Measurements from ENCODE around the gene TRIM33. TPM values are rescaled to one million over a fixed set of nuclear protein-coding genes. Genes with fewer than 3 reads are reported as not detected.
A peak's percentile ranks its signal among the peaks of the same experiment; 100 is the strongest.

The TRIM33 gene
- total RNA-seq, 1 experiment from 2014 or later, result 41.2 TPM

DNA sequence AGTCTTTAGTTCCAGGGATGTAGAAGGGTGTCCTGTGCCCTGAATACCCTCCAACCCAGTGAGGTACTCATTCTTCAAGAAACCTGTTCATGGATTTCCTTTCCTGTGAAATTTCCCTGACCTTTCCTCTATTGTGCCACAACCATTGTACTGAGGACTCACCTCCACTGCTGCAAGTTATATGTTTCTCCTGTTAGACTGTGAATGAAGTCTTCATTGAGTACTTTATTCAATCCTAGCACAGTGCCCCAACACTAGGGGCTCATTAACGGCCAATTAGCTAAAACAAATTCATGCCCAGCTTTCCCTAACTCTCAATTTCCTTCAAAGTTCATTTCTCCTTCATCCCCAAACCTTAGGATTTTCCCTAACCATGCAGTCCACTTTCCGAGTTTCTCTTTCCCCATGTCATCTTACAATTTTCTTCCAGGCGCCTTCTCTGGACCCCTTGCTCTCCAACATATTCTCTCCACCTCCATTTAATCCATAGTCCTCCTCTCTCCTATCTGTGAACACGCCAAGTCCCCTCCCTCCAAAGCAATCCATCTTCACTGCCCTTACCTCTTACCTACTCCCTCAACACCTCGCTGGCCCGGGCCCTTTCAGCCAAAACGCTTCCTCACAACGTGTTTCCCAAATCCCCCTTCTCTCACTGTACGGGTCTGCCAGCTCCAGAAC lies 1.3 kb downstream of the TRIM33 start:
- peak overlapping the region; percentile 91 for H3K4me3 ChIP-seq (replicated peaks in 1 of 2; ENCODE audit: low read depth in 1 of 2, low read length in 2 of 2)
- H4K20me1 ChIP-seq (ENCODE audit: insufficient read depth), result peaks cover 2% of the 10 kb centered on the region; the same call in 1 of the 2 replicates
- H2AFZ ChIP-seq (ENCODE audit: low read depth, low read length, poor library complexity, severe bottlenecking), result no peak overlapping the region
- ATAC-seq, result no peak; the same call in 1 of the 2 replicates
- RAD21 ChIA-PET (ENCODE audit: low non-redundant PET in 1 of 2, low total read pairs in 2 of 2, uncharacterized antibody in 2 of 2, unreplicated experiment in 2 of 2), result no interaction called here
- DNase-seq (ENCODE audit: low read depth, low spot score), result no peak
- H3K4me1 ChIP-seq (ENCODE audit: control insufficient read depth in 1 of 2, insufficient read depth in 2 of 2, low read length in 2 of 2), result peaks cover 9 to 31% of the 10 kb centered on the region in 2 experiments; a peak in 3 of 4 replicates
- no peaks in the 10 kb centered on the region for H3K9me3 ChIP-seq (ENCODE audit: control insufficient read depth in 1 of 2, insufficient read depth in 1 of 2, low read depth in 1 of 2, low read length in 2 of 2)
- TF ChIP-seq CEBPB (IDR thresholded peaks at IDR 0.05; ENCODE audit: low read depth) (no peak), SIN3A (IDR thresholded peaks at IDR 0.05; ENCODE audit: low read depth) (peak; percentile 1; the same call in 1 of the 2 replicates)
- CTCF ChIA-PET, result no interaction called here
- H3K79me2 ChIP-seq (ENCODE audit: insufficient read depth, low read length), result peaks cover 60% of the 10 kb centered on the region
- POLR2A ChIA-PET, result no interaction called here
- intact Hi-C loops (cut with micrococcal nuclease), result loop anchor here (5.0 kb wide), 1 partner anchor 37 kb away; no protein-coding TSS in a partner anchor
- H3K27ac ChIP-seq (ENCODE audit: low read depth, low read length), result peak overlapping the region; percentile 90
- H3K4me2 ChIP-seq (ENCODE audit: low read length), result peak overlapping the region; percentile 92
- peak overlapping the region; percentile 90 for H3K9ac ChIP-seq (ENCODE audit: low read length)
- H3K9me2 ChIP-seq (ENCODE audit: insufficient read depth), result no peaks in the 10 kb centered on the region
- BruUV-seq (replicated peaks), result TSS peak; percentile 57
- H3K27me3 ChIP-seq (ENCODE audit: insufficient read depth, low read length), result no peaks in the 10 kb centered on the region
- peaks cover 9% of the 10 kb centered on the region in 2 experiments; a peak in 2 of 4 replicates for H3K36me3 ChIP-seq (ENCODE audit: control insufficient read depth in 1 of 2, insufficient read depth in 2 of 2, low read length in 2 of 2)

DNA sequence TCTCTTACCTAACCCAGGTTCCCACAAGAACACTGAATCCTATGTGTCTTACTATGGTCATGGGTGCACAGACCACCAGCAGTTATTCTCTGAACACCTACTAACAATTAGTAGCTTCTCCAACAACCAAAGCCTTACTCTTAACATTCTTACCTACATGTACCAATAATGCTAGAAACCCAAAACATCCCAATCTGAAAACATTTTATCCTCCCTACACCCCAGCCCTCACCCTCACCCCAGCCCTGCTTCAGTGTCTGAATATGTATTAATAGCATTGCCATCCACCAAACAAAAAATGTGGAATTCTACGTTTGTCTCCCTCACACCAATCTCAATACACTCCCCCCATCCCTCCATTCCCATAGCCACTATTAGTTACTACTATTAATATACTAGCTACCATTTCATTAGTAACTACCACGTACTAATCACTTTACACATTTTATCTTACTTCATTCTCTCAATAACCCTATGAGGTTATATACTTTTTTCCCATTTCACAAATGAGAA lies 2.6 kb downstream of the TRIM33 start:
- Histone ChIP-seq H3K36me3 (ENCODE audit: control insufficient read depth in 1 of 2, insufficient read depth in 2 of 2, low read length in 2 of 2) (peaks cover 9% of the 10 kb centered on the region in 2 experiments; a peak in 2 of 4 replicates), H3K4me3 (replicated peaks in 1 of 2; ENCODE audit: low read depth in 1 of 2, low read length in 2 of 2) (no peak overlapping the region), H3K4me1 (ENCODE audit: control insufficient read depth in 1 of 2, insufficient read depth in 2 of 2, low read length in 2 of 2) (peaks cover 9 to 31% of the 10 kb centered on the region in 2 experiments; a peak in 3 of 4 replicates), H2AFZ (ENCODE audit: low read depth, low read length, poor library complexity, severe bottlenecking) (no peak overlapping the region), H3K9me3 (ENCODE audit: control insufficient read depth in 1 of 2, insufficient read depth in 1 of 2, low read depth in 1 of 2, low read length in 2 of 2) (no peaks in the 10 kb centered on the region), H3K27me3 (ENCODE audit: insufficient read depth, low read length) (no peaks in the 10 kb centered on the region), H3K9me2 (ENCODE audit: insufficient read depth) (no peaks in the 10 kb centered on the region), H3K9ac (ENCODE audit: low read length) (no peak overlapping the region), H4K20me1 (ENCODE audit: insufficient read depth) (peaks cover 8% of the 10 kb centered on the region; the same call in 1 of the 2 replicates), H3K4me2 (ENCODE audit: low read length) (no peak overlapping the region; the same call in 1 of the 2 replicates), H3K79me2 (ENCODE audit: insufficient read depth, low read length) (peaks cover 72% of the 10 kb centered on the region), H3K27ac (ENCODE audit: low read depth, low read length) (no peak overlapping the region)
- ATAC-seq, result no peak
- ChIA-PET CTCF (no interaction called here), RAD21 (ENCODE audit: low non-redundant PET in 1 of 2, low total read pairs in 2 of 2, uncharacterized antibody in 2 of 2, unreplicated experiment in 2 of 2) (no interaction called here), POLR2A (no interaction called here)
- DNase-seq (ENCODE audit: low read depth, low spot score), result no peak
- TF ChIP-seq POLR2A (IDR thresholded peaks at IDR 0.05; ENCODE audit: borderline replicate concordance, extremely low read depth, insufficient read depth, insufficient read length), result no peak
- TF ChIP-seq, protein P1, sequence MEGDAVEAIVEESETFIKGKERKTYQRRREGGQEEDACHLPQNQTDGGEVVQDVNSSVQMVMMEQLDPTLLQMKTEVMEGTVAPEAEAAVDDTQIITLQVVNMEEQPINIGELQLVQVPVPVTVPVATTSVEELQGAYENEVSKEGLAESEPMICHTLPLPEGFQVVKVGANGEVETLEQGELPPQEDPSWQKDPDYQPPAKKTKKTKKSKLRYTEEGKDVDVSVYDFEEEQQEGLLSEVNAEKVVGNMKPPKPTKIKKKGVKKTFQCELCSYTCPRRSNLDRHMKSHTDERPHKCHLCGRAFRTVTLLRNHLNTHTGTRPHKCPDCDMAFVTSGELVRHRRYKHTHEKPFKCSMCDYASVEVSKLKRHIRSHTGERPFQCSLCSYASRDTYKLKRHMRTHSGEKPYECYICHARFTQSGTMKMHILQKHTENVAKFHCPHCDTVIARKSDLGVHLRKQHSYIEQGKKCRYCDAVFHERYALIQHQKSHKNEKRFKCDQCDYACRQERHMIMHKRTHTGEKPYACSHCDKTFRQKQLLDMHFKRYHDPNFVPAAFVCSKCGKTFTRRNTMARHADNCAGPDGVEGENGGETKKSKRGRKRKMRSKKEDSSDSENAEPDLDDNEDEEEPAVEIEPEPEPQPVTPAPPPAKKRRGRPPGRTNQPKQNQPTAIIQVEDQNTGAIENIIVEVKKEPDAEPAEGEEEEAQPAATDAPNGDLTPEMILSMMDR (IDR thresholded peaks at IDR 0.05 in 2 of 3, conservative IDR thresholded peaks at IDR 0.05 in 1 of 3; ENCODE audit: borderline replicate concordance in 1 of 3, insufficient read depth in 1 of 3, low read depth in 2 of 3, low read length in 2 of 3), result no peak
- TF ChIP-seq CBX3 (IDR thresholded peaks at IDR 0.05; ENCODE audit: low read depth), result no peak
- TF ChIP-seq SRF (IDR thresholded peaks at IDR 0.05; ENCODE audit: low read depth), result no peak
- TF ChIP-seq SIN3A (IDR thresholded peaks at IDR 0.05; ENCODE audit: low read depth), result no peak
- TF ChIP-seq EGR1 (IDR thresholded peaks at IDR 0.05; ENCODE audit: low read depth), result no peak
- intact Hi-C loops (cut with micrococcal nuclease), result no loop called here
- BruUV-seq (replicated peaks), result no TSS peak
